Measurements from ENCODE around the gene BAZ2B.

BAZ2B gene

GRCh38 chr2:159349674-159350299, 266.6 kb downstream of the BAZ2B start:
- no peak for DNase-seq

DNA sequence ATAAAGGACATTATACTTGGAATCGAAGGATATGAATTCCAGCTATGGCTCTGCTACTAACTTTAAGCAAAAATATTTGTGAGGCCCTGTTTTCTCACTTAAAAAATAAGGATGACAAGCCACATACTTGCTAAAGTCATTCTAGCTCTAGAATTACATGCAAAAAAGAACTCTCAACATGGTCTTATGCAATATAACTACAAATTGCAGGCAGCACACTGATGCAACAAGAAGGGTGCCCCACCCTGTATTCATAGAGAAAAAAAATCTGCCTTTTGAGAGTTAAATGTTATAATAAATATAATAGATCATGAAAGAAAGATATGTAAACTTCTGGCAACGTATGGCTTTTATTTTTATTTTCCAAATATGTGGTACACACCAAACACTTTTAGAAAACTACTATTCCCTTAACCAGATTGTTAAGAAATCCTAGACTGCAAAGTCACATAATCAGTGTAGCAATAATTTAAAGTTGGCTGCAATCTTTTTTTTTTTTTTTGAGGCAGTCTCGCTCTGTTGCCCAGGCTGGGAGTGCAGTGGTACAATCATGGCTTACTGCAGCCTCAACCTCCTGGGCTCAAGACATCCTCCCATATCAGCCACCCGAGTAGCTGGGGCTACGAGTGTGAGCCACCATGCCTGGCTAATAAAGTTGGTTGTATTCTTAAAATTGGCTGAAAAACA, 289.6 kb downstream of the BAZ2B start:
- no peak for DNase-seq

GRCh38 chr2:159322419-159322818, 293.9 kb downstream of the BAZ2B start:
- DNase-seq, result no peak

- no peak for DNase-seq
These were observed 298.8 kb downstream of the BAZ2B start for GRCh38 chr2:159317392-159318088.

DNA sequence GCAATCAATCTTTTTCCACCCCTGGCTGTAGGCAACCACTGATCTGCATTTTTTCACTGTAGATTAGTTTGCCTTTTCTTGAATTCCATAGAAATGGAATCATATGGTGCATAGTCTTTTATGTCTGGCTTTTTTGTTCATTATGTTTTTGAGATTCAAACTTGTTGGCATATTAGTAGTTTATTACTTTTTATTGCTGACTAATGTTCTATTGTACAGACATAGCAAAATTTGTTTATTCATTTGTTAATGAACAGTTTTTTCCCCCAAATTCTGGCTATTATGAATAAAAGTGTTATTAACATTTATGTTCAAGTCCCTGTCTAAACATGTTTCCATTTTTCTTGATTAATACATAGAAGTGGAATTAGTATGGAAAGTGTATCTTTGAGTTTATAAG, 308.4 kb downstream of the BAZ2B start:
- no peak for DNase-seq

- no peak for DNase-seq
These were observed 315.8 kb downstream of the BAZ2B start for GRCh38 chr2:159300586-159300985.

DNA sequence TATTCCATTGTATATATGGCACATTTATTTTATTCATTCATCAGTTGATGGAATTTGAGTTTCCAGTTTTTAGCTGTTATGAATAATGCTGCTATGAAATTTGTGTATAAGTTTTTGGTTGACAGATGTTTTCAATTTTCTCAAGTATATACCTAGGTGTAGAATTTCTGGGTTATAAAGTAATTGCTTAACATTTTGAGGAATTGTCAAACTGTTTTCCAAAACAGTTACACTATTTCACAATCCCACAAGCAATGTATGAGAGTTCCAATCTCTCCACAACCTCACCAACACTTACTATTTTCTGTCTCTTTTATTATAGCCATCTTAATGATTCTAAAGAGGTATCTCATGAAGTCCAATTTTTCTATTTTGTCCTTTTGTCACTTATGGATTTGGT, 317.4 kb downstream of the BAZ2B start:
- no peak for DNase-seq

- DNase-seq, result no peak
These were observed 319.2 kb downstream of the BAZ2B start for GRCh38 chr2:159297042-159297707.

GRCh38 chr2:159292157-159292556, 324.2 kb downstream of the BAZ2B start:
- DNase-seq, result no peak

- peak in 5 of 58 donors; percentile 1 to 29 (median 2) for DNase-seq
These were observed 325.9 kb downstream of the BAZ2B start for GRCh38 chr2:159290289-159290907.

- DNase-seq, result no peak
These were observed 328.6 kb downstream of the BAZ2B start for GRCh38 chr2:159287733-159288132.

DNA sequence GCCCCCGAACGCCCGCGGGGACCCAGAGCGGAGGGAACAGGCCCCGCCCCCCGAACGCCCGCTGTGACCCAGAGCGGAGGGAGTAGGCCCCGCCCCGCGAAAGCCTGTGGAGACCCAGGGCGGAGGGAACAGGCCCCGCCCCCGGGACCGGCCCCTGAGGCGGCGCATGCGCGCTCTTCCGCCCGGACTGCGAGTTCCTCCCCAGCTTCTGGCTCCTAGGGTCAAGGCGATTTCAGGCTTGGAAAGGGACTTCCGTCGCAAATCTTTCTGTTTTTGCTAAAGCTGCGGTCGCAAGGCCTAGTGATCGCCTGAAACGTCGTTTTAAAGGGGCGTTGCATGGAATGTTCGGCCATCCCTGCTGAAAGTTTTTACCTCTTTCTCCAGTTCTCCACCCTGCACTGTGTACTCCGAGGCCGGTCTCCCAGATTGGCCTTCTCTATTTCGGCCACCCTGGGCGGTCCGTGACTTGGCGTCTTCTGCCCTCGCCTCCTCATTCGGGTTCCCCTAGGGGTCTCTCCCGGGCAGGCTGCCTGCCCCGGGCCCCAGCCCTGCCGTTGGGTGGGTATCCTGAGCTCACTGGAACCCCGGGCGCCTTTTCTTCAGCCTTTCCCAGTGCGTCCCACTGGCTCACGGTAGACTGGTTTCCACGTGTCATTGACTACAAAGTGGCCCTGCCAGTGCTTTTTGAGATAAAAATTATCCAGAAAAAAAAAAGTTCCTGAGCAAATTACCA, 329.5 kb downstream of the BAZ2B start:
- DNase-seq, result peak; percentile 64 to 99 (median 96)

DNA sequence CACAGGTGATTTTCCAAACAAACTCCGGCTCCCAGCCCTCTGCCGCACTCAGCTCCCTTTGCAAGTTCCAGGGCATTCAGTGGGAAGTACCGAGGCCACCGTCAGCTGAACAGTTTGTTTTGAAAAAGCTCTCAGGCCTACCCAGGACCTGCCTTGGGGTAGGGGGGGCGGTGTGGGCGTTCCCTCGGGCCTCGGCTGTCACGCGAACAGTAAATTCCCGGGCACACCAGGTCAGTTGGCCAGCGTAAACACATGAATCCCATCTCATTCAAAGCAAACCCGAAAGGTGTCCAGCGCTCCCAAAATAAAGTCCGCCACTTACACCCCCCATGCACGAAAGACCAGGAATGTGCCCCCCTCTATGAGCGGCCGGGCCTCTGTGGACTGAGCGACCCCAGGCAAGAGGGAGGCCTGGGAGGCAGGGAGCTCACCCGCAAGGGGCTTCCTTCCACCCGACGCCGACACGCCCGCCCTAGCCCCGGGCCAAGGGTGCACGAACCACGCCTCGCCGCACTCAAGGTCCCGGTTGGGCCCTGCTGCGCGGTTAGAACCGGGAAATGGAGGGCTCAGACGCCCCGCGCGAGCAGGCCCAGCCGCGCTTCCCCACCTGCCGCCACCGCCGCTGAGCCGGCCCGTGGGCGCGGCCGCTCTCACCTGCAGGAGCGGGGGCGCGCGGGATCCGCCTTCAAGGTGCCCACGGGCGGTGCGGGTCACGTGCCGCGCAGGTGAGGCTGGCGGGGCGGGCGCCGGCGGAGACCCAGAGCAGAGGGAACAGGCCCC, 330.2 kb downstream of the BAZ2B start, which contains the start of gene WDSUB1:
TSS of gene WDSUB1 (minus strand) at position 775 of the 780 bp plus-strand sequence. CDS start 3,634 bp downstream, outside the sequence.
- DNase-seq, result peak in 50 of 58 donors; percentile 10 to 67 (median 41)

DNA sequence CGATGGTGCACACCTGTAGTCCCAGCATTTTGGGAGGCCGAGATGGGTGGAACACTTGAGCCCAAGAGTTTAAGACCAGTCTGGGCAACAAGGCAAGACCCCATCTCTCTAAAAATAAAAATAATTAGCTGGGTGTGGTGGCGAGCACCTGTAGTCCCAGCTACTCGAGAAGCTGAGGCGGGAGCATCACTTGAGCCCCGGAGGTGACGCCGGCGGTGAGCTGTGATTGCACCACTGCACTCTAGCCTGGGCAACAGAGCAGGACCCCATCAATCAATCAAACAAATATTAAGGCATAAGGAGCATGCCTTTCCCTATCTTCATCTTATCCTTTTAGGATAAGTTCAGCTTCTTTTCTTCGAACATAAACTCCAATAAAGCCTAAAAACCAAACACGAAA, 330.9 kb downstream of the BAZ2B start:
- no peak for DNase-seq

DNA sequence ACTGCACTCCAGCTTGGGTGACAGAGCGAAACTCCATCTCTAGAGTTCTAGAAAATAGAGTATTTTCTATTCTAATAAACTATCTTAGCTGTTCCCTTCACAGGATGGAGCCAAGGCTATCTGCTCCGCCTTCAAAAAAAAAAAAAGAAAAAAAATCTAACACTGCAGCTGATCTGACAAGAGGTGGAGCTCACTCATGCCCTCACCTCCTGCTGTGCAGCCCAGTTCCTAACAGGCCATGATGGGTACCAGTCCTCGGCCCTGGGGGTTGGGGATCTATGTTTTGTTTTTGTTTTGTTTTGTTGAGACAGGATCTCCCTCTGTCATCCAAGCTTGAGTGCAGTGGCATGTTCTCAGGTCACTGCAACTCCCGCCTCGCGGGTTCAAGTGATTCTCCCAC, 332.8 kb downstream of the BAZ2B start:
- no peak for DNase-seq

- no peak for DNase-seq
These were observed 335.3 kb downstream of the BAZ2B start for GRCh38 chr2:159281002-159281401.

GRCh38 chr2:159279700-159280099, 336.6 kb downstream of the BAZ2B start:
- no peak for DNase-seq

DNA sequence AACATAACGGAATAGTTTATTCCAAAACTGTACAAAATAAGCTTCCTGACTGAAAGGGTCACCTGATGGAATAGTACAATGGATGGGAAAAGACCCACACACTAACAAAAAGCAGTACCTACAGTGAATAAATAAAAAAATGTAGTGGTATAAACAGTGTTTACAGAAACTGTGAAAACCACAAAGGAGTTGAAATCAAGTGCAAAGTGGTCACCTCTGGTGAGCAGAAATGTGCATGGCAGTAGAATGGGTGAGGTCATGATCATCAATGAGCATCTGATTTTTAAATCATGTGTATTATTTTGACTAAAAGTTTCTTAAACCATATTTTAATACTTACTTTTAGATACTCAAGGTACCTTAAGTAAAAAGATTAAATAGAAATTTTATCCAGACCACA, 341.2 kb downstream of the BAZ2B start:
- no peak for DNase-seq

DNA sequence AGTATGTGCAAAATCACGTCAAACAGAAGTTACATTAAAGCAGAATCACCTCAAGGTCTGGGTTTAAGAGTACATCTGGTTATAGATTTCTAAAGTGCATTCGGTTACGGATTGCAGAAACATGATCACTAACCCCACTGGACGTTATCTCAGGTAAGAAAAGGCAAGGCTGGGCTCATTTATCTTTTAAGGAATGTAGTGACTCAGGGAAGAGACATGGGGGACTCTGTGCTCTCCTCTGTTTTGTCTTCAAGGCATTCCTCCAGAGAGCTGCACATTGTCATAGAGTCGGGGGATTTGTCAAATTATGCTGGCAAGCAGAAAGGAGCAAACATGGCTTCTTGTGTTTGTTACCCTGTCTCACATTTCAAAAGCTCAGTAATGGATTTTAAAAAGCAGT, 344.2 kb downstream of the BAZ2B start:
- DNase-seq, result no peak

Measured in anterior cingulate cortex (tissue), 58 donors.